Amniotic epithelial cell (primary cell): Measurements from ENCODE around the gene NR1D2.
"Not testable (repeated sequence)": the region's sequence is repeated elsewhere in the genome, so short reads cannot be mapped to it uniquely, and the experiment has no call there.

Source experiments
- DNase-seq: peaks from one replicate; pipeline ENCODE4 v3.0.0-alpha.2; 2010; ENCODE audit warnings: low read depth

The NR1D2 gene

GRCh38 chr3:24004171-24004938, 59.3 kb downstream of the NR1D2 start:
- DNase-seq: no peak

- DNase-seq: no peak
These were observed 60.6 kb downstream of the NR1D2 start for GRCh38 chr3:24005669-24006068.

DNA sequence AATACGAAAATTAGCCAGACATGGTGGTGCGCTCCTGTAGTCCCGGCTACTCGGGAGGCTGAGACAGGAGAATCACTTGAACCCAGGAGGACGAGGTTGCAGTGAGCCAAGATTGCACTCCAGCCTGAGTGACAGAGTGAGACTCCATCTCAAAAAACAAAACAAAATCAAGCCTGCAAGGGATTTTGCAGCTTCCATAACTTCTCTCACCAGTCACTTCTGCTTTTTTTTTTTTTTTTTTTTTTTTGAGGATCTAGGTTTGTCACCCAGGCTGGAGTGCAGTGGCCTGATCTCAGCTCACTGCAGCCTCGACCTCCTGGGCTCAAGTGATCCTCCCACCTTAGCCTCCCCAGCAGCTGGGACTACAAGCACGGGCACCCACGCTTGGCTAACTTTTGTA, 65.7 kb downstream of the NR1D2 start:
- DNase-seq: not testable (repeated sequence)

- no peak for DNase-seq
These were observed 67.6 kb downstream of the NR1D2 start for GRCh38 chr3:24012589-24013269.

DNA sequence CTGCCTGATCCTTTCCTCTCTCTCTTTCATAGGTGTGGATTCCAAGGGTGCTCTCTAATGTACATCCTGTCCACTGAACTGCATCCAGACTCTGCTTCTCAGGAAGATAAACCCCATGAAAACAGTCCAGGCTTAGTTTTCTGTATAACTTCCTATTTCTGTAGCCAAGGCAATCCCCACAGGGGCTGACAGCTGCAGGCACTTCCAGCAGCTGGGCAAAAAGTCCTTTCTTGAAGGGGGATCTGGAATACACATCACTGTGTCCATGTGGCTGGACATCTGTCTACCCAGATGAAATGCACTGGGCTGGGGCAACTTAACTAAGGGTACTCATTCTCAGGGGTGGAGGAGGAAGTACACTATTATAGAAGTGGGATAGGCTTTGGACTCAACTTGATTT, 72.2 kb downstream of the NR1D2 start:
- no peak for DNase-seq

DNA sequence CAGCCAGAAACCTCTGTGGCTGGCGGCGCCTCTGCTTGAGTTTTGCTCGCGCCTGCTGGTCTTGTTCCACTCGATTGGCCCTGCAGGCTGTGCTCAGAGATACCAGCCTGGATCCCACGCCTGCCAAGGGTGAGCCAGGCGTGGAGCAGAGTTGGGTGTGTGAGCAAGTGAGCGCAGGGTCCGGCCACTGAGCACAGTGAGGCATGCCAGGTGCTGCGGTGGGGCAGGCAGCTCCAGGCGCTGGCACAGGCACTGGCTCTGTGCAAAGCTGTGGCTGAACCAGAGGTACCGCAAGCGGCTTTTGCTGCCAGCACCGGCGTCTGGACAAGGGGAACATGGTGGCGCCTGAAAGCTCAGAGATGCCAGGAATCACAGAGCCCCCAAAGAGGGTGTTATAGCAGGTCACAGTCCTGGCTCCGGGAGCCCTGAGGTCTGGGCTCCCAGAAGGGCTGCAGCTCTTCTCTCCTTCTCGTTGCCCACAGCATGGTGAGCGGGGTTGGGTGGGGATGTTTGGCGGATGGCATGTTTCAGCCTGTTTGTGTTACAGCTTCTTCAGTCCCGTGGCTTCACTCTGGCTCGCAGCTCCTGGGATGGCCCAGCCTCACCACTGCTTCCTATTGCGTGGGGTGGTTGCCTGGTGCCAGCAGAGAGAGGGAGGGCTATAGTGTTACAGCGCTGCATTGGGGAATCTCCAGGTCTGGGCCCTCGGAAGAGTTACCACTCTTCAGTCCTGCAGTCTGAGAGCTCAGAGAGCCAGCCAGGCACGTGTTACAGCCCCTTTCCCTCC, 73.9 kb downstream of the NR1D2 start:
- DNase-seq: no peak

- no peak for DNase-seq
These were observed 74.5 kb downstream of the NR1D2 start for GRCh38 chr3:24019585-24019984.

DNA sequence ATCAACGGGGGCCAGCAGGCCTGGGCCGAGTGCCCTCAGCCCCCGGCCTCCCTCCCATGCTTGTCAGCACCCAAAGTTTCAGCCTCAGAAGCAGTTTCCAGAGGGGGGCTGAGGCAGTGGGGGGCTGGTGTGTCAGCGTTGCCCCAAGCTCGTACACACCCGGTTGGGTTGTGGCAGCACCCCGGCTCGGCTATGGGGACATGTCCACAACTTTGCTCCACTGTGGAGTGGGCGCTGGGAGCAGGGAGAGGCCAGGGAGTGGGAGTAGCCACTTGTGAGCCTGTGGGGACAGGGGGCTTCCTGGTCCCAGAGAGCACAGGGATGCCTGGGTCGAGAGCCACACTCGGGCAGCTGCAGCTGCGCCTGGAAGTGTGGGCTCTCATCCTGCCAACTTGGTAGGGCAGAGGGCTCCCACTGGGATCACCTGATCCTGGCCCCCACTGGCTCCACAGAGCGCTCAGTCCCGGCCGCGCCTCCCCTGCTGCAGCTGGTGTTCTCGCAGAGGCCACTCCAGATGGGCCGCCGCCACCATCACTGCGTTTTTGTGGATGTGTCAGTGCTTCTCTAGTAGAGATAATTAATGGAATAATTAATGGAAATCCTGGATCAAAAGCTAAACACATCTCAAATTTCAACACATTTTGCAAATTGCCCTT, 75.1 kb downstream of the NR1D2 start:
- DNase-seq: no peak

DNA sequence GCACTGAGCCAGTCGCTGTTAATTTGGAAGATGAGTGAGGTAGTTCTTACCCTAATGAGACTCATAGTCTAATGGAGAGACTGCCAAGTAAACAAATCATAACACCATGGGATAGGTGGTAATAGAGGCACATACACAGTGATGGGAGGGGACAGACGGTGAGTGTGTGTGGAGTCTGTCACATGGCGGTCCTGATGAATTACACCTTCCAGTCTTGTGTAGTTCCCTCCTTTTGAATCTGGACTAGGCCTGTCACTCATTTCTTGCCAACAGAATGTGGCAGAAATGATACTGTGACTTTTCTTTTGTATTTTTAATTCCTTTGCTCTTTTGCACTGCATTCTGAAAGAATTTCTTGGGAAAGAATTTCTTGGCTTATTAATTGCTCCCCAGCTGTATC, 78.1 kb downstream of the NR1D2 start:
- no peak for DNase-seq

DNA sequence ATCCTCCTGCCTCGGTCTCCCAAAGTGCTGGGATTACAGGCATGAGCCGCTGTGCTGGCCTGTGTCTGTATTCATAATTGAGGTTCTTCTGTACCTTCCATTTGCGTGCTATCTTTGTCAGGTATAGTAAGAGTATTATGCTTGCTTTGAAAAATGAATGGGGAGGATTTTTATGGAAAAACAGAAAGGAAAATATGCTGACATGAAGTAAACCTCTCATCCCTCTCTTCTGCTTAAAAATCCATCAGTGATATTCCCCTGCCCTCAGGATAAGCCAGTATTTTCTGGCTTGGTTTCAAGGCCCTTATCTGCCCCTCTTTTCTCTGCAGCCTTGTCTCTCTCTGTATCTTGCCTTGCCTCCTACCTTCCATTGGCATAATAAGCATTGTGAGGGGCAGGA, 80.7 kb downstream of the NR1D2 start:
- no peak for DNase-seq

GRCh38 chr3:24026665-24027064, 81.6 kb downstream of the NR1D2 start:
- not testable (repeated sequence) for DNase-seq

DNA sequence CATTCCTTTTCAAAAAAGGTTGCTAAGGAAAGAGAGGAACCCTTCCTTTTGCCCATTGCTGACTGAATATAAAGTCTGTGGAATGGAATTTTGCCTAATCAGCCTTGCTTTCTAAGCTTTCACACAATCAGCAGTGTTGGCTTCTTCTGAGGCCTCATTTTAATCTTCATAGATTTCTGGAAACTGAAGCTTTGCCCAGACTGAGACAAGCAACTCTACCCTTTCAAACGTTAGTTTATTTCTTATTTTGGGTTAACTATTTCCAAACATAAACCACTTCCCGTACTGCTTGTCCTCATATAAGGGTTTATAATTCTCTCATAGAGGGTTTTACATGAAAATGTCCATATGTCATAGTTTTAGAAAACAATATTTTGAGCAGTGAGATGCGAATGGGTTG, 82.9 kb downstream of the NR1D2 start:
- DNase-seq: no peak
